ENCODE measurements around the gene NCAM1.

The NCAM1 gene

DNA sequence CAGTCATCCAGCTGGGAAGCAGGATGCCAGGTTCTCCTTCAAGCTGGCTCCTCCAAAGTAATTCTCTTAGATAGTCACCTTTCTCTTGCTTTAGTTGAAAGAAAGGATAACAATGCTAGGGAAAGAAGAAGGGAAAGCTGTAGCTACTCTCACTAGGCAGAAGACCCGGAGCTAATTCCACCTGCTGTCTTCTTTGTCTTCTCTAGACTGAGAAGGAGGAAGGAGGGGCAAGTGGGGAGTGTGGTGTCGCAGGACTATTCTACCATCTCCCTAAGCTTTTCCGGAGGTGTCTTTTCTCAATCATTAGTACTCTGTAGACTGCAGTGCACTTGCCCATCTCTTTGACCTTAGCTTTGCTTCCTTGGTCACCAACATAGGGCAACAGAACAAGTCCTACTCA is 162.8 kb downstream of the NCAM1 start:
- TF ChIP-seq EZH2 (IDR thresholded peaks at IDR 0.05) (no peak), FOXP2 (optimal IDR thresholded peaks at IDR 0.05; ENCODE audit: control extremely low read depth, extremely low read length, insufficient read depth) (no peak), POLR2AphosphoS5 (IDR thresholded peaks at IDR 0.05; ENCODE audit: borderline replicate concordance, low read depth, low read length) (no peak)
- no peak for DNase-seq (ENCODE audit: low read depth, low spot score)
- H3K4me3 ChIP-seq, result no peak overlapping the region
- no peak overlapping the region for H3K9ac ChIP-seq (ENCODE audit: insufficient read length)
- H3K27ac ChIP-seq, result no peak overlapping the region
- no peaks in the 10 kb centered on the region for H3K9me3 ChIP-seq (ENCODE audit: low read depth, low read length)
- H3K36me3 ChIP-seq (ENCODE audit: insufficient read depth, low read length), result no peaks in the 10 kb centered on the region

DNA sequence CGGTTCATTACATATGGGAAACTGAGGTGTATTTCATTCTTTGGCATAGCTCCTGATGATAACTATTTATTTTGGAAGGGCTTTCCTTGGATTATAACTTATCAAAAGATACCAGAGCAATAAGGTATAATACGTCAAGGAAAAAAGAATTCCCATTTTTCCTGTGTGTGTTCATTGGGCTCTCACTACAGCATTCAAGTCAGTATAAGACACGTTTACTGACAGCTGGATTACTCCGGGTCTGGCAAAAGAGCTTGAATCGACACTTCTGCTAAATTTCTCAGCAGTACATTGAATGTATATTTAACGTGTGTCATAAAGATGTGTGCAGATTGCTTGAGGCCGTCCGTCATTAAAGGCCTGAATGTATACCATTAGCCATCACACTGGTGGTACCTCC is 163.4 kb downstream of the NCAM1 start:
- no peak for TF ChIP-seq EZH2 (IDR thresholded peaks at IDR 0.05)
- TF ChIP-seq FOXP2 (optimal IDR thresholded peaks at IDR 0.05; ENCODE audit: control extremely low read depth, extremely low read length, insufficient read depth), result no peak
- TF ChIP-seq POLR2AphosphoS5 (IDR thresholded peaks at IDR 0.05; ENCODE audit: borderline replicate concordance, low read depth, low read length), result no peak
- H3K9ac ChIP-seq (ENCODE audit: insufficient read length), result no peak overlapping the region
- H3K9me3 ChIP-seq (ENCODE audit: low read depth, low read length), result no peaks in the 10 kb centered on the region
- no peak overlapping the region for H3K4me3 ChIP-seq
- no peaks in the 10 kb centered on the region for H3K36me3 ChIP-seq (ENCODE audit: insufficient read depth, low read length)
- no peak for DNase-seq (ENCODE audit: low read depth, low spot score)
- no peak overlapping the region for H3K27ac ChIP-seq

DNA sequence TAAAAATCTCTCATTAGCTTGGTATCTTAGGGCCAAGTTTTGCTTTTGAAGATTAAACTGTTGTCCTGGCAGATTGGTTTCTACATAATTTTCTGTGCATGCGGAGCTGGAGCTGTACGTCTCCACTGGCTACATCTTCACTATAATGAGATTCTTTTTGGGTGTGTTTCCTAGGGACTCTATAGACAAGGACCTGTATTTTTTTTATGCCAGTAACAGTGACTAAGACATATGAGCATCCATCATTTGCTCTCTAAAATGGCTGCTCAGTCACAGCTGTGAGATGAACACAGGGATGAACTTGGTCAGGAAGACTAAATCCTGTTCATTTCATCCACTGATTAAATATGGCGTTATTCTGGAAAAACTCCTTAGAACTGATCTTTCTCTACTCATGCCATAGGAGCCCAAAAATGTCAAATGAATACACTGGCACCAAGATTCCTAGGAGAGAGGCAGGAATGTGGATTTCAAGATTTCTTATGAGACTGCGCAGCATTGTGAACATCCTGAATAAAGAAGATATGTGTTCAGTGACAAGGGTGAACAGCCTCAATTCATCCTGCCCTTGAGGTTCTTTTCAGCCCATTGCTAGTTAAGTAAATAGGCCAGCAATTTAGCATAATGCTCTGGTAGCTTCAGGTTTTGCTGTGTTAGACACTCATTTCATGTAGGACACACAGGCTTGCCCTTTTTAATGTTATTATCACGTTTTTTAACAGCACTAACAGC is 168.2 kb downstream of the NCAM1 start:
- H3K27ac ChIP-seq, result no peak overlapping the region
- TF ChIP-seq FOXP2 (optimal IDR thresholded peaks at IDR 0.05; ENCODE audit: control extremely low read depth, extremely low read length, insufficient read depth) (no peak), EZH2 (IDR thresholded peaks at IDR 0.05) (no peak), POLR2AphosphoS5 (IDR thresholded peaks at IDR 0.05; ENCODE audit: borderline replicate concordance, low read depth, low read length) (no peak)
- no peak overlapping the region for H3K9ac ChIP-seq (ENCODE audit: insufficient read length)
- no peaks in the 10 kb centered on the region for H3K9me3 ChIP-seq (ENCODE audit: low read depth, low read length)
- no peaks in the 10 kb centered on the region for H3K36me3 ChIP-seq (ENCODE audit: insufficient read depth, low read length)
- no peak for DNase-seq (ENCODE audit: low read depth, low spot score)
- no peak overlapping the region for H3K4me3 ChIP-seq

DNA sequence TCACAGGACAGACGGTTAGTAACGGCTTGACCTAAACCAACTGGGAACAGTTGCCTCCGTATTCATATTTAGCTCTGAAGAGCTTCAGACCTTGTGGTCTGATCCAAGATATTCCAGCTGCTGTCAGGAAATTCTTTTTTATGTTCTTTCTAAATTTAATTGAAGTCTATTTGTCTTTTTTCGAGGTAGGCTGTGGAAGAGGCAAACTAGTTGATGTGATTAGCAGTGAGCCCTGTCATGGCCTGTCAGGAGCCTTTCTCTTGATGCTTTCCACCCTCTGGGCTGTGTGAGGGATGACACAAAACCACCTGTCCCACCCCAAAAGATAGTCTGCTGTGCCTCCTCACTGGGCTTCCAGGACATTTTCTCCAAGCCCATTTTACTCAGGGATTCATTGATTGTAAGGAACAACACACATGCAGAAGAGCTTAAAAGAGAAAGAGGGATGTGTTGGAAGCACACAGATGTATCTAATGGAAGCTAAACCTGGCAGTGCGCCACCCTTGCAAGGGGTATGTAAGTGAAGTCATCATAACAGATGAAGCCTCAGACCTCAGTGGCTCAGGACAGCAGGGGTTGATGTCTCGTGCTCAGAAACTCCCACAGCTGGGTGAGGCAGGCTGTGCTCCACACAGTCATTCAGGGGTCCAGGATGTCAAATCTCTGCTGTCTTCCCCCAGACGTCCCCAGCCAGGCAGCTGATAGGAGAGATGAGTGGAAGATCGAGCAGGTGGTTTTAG is 170.0 kb downstream of the NCAM1 start:
- no peak for DNase-seq (ENCODE audit: low read depth, low spot score)
- no peak overlapping the region for H3K9ac ChIP-seq (ENCODE audit: insufficient read length)
- no peak overlapping the region for H3K4me3 ChIP-seq
- H3K36me3 ChIP-seq (ENCODE audit: insufficient read depth, low read length), result no peaks in the 10 kb centered on the region
- no peaks in the 10 kb centered on the region for H3K9me3 ChIP-seq (ENCODE audit: low read depth, low read length)
- no peak overlapping the region for H3K27ac ChIP-seq
- TF ChIP-seq FOXP2 (optimal IDR thresholded peaks at IDR 0.05; ENCODE audit: control extremely low read depth, extremely low read length, insufficient read depth), result no peak
- TF ChIP-seq POLR2AphosphoS5 (IDR thresholded peaks at IDR 0.05; ENCODE audit: borderline replicate concordance, low read depth, low read length), result no peak
- TF ChIP-seq EZH2 (IDR thresholded peaks at IDR 0.05), result no peak

DNA sequence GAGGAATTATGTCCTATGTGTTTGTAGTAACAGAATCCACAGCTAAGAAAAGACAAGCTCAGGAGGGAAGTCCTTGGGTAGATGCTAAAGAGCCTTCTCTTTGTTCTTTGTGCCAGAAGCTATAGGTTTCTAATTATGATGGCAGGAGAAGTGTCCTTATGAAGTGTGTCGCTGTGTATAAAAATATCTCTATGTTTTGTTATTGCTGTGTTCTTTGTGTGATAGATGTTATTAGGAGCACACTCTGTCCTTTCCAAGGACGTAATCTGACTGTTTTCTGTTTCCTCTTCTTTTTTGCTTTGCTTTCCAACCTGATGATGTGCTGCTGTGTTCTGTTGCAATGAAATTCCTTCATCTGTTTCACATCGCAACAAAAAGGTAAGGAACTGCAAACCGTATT is 171.9 kb downstream of the NCAM1 start:
- Histone ChIP-seq H3K9ac (ENCODE audit: insufficient read length) (no peak overlapping the region), H3K27ac (no peak overlapping the region), H3K4me3 (no peak overlapping the region), H3K36me3 (ENCODE audit: insufficient read depth, low read length) (no peaks in the 10 kb centered on the region), H3K9me3 (ENCODE audit: low read depth, low read length) (no peaks in the 10 kb centered on the region)
- DNase-seq (ENCODE audit: low read depth, low spot score), result no peak
- TF ChIP-seq FOXP2 (optimal IDR thresholded peaks at IDR 0.05; ENCODE audit: control extremely low read depth, extremely low read length, insufficient read depth) (no peak), EZH2 (IDR thresholded peaks at IDR 0.05) (no peak), POLR2AphosphoS5 (IDR thresholded peaks at IDR 0.05; ENCODE audit: borderline replicate concordance, low read depth, low read length) (no peak)

DNA sequence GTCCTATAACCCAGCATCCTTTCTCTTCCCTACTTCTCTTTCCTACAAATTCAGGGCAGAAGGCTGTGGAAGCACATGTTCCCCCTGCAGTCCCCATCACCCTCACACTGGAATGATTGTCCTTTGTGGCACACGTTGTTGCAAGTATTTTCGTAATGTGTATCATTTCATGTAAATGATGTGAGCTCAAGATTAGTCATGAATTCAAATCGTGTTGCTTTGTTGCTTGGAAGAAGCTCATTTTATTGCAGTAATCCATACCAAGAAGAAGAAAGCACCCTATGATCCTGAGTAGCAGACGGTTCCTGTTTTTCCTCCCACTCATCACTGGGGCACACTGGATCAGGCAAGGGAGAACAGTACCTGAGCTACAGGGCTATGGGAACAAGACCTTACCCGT is 173.4 kb downstream of the NCAM1 start:
- TF ChIP-seq EZH2 (IDR thresholded peaks at IDR 0.05) (no peak), POLR2AphosphoS5 (IDR thresholded peaks at IDR 0.05; ENCODE audit: borderline replicate concordance, low read depth, low read length) (no peak), FOXP2 (optimal IDR thresholded peaks at IDR 0.05; ENCODE audit: control extremely low read depth, extremely low read length, insufficient read depth) (no peak)
- Histone ChIP-seq H3K9me3 (ENCODE audit: low read depth, low read length) (no peaks in the 10 kb centered on the region), H3K36me3 (ENCODE audit: insufficient read depth, low read length) (no peaks in the 10 kb centered on the region), H3K27ac (no peak overlapping the region), H3K4me3 (no peak overlapping the region), H3K9ac (ENCODE audit: insufficient read length) (no peak overlapping the region)
- DNase-seq (ENCODE audit: low read depth, low spot score), result no peak

DNA sequence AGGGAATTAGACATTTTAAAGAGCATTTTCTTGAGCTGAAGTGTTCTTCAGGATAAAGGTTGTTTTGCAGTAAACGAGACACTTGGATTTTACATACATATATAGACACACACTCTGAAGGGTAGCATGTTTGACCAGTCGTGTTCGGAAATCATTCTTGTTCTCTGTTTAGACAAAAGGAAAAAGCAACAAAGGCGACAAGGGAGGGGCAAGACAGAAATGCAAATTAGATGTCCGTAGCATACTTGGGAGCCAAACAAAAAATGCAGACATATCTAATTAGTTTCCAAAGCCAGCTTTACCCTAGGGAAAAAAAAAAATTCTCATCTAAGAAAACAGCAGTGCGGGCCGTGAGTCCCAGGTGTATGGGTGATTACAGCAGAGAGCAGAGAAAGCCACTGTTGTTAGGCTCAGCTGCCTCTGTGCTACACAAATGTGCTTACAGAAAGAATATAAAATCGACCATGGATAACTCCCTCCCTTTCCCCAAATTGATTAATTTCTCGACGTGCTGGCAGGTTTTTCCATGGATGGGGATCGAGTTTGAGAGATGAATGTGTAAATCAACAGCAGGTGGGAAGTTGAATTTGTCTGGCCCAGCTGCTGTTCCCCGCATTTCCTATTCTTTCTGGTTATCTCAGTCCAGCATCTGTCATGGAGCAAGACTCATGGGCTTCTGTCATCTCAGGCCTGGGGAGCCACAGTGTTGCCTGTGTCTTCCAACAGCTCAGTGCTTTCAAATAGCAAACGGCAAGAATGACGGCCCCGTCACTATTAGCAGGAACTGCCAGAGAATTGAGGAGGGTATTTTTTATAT is 176.7 kb downstream of the NCAM1 start:
- H3K4me3 ChIP-seq, result no peak overlapping the region
- no peak for DNase-seq (ENCODE audit: low read depth, low spot score)
- no peak overlapping the region for H3K9ac ChIP-seq (ENCODE audit: insufficient read length)
- H3K36me3 ChIP-seq (ENCODE audit: insufficient read depth, low read length), result no peaks in the 10 kb centered on the region
- H3K9me3 ChIP-seq (ENCODE audit: low read depth, low read length), result no peaks in the 10 kb centered on the region
- TF ChIP-seq FOXP2 (optimal IDR thresholded peaks at IDR 0.05; ENCODE audit: control extremely low read depth, extremely low read length, insufficient read depth) (no peak), POLR2AphosphoS5 (IDR thresholded peaks at IDR 0.05; ENCODE audit: borderline replicate concordance, low read depth, low read length) (no peak), EZH2 (IDR thresholded peaks at IDR 0.05) (no peak)
- H3K27ac ChIP-seq, result no peak overlapping the region

DNA sequence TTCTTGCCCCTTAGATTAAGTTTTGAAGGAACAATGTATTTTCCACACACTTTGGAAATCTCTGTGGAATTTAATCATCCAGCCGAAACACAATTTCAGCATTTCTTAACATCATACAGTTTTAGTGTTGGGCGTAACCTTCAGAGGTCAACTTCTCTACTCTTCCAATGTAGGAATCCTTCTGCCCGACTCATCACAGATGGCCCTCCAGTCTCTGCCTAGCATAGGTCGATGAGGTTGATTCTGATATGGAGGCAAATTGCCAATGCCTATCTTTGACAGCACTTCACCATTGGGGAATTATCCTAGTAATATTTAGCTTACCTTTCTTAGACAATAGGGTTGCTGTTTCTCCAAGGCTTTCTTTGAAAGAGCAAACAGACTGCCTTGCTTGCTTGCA is 177.5 kb downstream of the NCAM1 start:
- Histone ChIP-seq H3K9ac (ENCODE audit: insufficient read length) (no peak overlapping the region), H3K9me3 (ENCODE audit: low read depth, low read length) (no peaks in the 10 kb centered on the region), H3K4me3 (no peak overlapping the region), H3K36me3 (ENCODE audit: insufficient read depth, low read length) (no peaks in the 10 kb centered on the region), H3K27ac (no peak overlapping the region)
- TF ChIP-seq EZH2 (IDR thresholded peaks at IDR 0.05), result no peak
- no peak for TF ChIP-seq FOXP2 (optimal IDR thresholded peaks at IDR 0.05; ENCODE audit: control extremely low read depth, extremely low read length, insufficient read depth)
- no peak for TF ChIP-seq POLR2AphosphoS5 (IDR thresholded peaks at IDR 0.05; ENCODE audit: borderline replicate concordance, low read depth, low read length)
- DNase-seq (ENCODE audit: low read depth, low spot score), result no peak

Data from SK-N-MC (cell line).